GM23338 (cell line): ENCODE data around the gene COA4.

Source experiments
- CTCF ChIP-seq, 2 experiments: fragments of 200-600 bp in 1 of 2; sonication (generic) in 1 of 2; conservative IDR thresholded peaks; 2 replicates each; pipeline versions ENCODE4 v1.5.1 to v1.6.1; 2016 to 2017; ENCODE audit warnings: antibody characterized with exemption in 2 of 2, low read depth in 2 of 2, mild to moderate bottlenecking in 2 of 2, moderate library complexity in 1 of 2
- ETS1 ChIP-seq: IDR thresholded peaks from 2 replicates; pipeline ENCODE4 v1.6.1; 2016; ENCODE audit warnings: antibody characterized with exemption
- STAT1 ChIP-seq: IDR thresholded peaks from one replicate; pipeline ENCODE4 v1.6.1; 2016; ENCODE audit warnings: antibody characterized with exemption; ENCODE audit not compliant: unreplicated experiment

DNA sequence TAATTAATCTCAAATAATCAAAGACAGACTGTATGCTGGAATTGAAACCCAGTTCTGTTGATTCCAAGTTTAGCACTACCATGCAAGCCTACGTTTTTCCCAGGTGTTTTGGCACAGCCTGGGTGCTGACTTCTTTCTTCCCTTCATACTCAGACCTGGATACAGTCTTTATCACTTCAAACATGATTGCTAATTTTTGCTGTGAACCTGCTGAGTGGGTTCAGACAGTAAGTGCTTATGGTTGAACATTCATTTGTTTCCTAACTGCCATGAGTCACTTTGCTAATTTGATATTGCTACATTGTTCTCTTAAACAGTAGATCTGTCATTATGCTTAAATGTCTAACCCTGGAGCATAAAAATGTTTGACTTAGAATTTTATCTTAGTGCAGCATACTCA is 12.4 kb upstream of the COA4 start:
- no peak for TF ChIP-seq ETS1
- TF ChIP-seq STAT1: no peak
- TF ChIP-seq CTCF (conservative IDR thresholded peaks at IDR 0.05; ENCODE audit: low read depth in 2 of 2): no peak
